ENCODE measurements around the gene ZFPM1.
A peak's percentile ranks its signal among the peaks of the same experiment; 100 is the strongest.

Gene ZFPM1

DNA sequence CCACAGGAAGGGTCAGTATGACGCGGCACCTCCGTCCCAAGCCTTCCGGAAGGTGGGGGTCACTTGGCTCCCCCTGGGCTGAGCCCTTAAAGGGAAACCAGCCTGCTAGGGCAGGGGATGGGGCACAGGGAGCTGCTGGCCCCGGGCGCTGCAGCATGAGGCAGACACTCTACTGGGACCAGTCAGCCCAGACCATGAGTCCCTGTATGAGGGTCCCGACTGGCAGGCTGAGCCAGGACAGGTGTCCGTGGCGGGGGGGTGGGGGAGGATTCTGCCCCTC is 73.8 kb downstream of the ZFPM1 start:
- DNase-seq (ENCODE audit: low read depth in 2 of 2) = no peak

DNA sequence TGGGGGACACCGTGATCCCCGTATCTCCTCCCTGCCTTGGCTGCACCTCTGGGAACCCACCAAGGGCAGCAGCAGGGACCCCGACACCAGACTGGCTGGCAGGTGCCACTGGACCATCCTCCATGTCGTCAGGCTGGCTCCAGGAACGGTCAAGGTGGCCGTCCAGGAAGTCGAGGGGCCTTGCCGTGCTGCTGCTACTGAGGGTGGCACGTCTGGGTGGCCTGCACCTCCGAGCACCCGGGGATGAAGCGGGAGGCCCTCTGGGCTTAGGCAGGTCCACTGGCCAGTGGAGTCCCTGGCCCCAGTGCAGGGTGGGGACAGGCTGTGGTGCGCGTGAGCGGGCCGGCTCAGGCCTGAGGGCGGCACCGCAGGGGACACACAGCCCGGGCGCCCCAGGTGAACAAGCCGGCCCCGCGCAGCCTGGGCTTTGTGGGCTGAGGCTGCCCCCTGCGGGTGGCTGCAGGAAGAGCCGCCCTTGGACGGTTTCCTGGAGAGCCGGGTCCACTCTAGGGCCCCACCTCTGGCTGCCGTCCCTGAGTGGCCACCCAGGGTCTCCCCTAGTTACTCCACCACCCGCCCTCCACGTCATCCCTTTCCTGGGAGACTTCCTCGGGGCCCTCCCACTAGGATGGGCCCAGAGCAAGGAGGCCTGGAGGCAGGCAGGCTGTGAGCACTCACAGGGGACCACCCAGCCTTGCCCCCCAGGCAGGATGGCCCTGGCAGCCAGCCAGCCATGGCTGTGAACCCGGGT is 74.3 kb downstream of the ZFPM1 start:
- DNase-seq (ENCODE audit: low read depth in 2 of 2) = peak; percentile 45 to 52

GRCh38 chr16:88527937-88528743 is 75.1 kb downstream of the ZFPM1 start:
- DNase-seq (ENCODE audit: low read depth in 2 of 2) = no peak

DNA sequence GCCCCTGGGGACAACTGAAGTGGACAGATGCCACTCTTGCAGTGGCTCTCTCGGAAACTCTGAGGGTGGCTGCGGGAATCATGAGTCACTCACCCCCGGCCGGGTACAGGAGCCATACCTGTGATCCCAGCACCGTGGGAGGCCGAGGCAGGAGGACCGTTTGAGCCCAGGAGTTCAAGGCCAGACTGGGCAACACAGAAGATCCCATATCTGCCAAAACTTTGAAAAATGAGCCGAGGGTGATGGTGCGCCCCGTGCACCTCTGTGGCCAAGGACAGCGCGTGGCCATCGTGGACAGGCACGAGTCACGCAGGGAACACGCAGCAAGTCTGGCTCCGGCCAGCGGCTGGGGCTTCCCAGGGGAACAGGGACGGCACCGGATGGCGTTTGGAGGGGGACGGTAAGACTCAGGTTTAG is 75.8 kb downstream of the ZFPM1 start:
- DNase-seq (ENCODE audit: low read depth in 2 of 2) = no peak

- DNase-seq (ENCODE audit: low read depth in 2 of 2) = no peak
Measured at GRCh38 chr16:88529596-88529995, 76.5 kb downstream of the ZFPM1 start.

GRCh38 chr16:88530051-88530857 is 77.2 kb downstream of the ZFPM1 start:
- DNase-seq (ENCODE audit: low read depth in 2 of 2) = no peak

GRCh38 chr16:88530858-88531203 is 77.8 kb downstream of the ZFPM1 start:
- no peak for DNase-seq (ENCODE audit: low read depth in 2 of 2)

- DNase-seq (ENCODE audit: low read depth in 2 of 2) = no peak
Measured at GRCh38 chr16:88531346-88531745, 78.3 kb downstream of the ZFPM1 start.

DNA sequence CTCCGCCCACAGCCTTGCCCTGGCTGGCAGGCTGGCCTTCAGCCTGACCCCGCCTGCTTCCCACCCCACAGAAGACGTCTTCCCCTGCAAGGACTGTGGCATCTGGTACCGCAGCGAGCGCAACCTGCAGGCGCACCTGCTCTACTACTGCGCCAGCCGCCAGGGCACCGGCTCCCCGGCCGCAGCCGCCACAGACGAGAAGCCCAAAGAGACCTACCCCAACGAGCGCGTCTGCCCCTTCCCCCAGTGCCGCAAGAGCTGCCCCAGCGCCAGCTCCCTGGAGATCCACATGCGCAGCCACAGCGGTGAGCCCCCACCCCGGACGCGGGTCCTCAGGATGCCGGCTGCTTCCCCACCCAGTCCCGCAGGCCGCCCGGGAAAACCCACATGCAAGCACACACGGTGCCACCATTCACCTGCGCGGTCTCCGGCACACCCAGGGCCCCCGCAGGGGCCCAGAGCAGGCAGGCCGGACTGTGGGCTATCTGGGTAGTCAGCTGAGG is 78.9 kb downstream of the ZFPM1 start:
- DNase-seq (ENCODE audit: low read depth in 2 of 2) = no peak

DNA sequence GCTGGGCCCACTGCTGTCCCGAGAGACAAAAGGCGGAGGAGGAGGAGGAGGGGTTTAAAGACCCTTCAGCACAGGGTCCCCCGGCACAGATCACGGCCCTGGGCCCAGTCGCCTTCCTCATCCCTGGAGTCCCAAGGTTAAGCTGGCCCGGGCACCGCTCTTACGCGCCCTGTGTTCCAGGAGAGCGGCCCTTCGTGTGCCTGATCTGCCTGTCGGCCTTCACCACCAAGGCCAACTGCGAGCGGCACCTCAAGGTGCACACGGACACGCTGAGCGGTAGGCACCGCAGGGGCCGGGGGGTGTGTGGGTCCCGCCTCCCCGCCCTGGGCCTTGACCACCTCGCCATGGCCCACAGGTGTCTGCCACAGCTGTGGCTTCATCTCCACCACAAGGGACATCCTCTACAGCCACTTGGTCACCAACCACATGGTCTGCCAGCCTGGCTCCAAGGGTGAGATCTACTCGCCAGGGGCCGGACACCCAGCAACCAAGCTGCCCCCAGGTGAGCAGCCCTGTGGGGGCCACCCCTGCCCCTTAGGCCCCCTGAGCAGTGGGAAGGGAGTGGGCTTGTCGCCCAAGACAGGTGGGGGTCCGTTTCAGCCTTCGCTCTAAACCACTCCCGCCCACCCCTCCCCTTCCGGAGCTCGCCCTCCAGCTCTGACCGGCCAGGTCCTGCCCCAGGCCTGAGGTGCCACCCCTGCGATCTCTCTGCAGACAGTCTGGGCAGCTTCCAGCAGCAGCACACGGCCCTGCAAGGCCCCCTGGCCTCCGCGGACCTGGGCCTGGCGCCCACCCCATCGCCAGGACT is 79.6 kb downstream of the ZFPM1 start:
- DNase-seq (ENCODE audit: low read depth in 2 of 2) = no peak

- no peak for DNase-seq (ENCODE audit: low read depth in 2 of 2)
Measured at GRCh38 chr16:88533381-88533917, 80.4 kb downstream of the ZFPM1 start.

DNA sequence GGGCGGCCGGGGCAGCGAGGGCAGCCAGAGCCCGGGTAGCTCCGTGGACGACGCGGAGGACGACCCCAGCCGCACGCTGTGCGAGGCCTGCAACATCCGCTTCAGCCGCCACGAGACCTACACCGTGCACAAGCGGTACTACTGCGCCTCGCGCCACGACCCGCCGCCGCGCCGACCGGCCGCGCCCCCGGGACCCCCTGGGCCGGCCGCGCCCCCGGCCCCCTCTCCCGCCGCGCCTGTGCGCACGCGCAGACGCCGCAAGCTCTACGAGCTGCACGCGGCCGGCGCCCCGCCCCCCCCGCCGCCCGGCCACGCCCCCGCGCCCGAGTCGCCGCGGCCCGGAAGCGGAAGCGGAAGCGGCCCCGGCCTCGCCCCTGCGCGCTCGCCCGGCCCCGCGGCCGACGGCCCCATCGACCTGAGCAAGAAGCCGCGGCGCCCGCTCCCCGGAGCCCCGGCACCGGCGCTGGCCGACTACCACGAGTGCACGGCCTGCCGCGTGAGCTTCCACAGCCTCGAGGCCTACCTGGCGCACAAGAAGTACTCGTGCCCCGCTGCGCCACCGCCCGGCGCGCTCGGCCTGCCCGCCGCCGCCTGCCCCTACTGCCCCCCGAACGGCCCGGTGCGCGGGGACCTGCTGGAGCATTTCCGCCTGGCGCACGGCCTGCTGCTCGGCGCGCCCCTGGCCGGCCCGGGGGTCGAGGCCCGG is 81.0 kb downstream of the ZFPM1 start:
- peak; percentile 69 to 72 for DNase-seq (ENCODE audit: low read depth in 2 of 2)

GRCh38 chr16:88534638-88535190 is 81.6 kb downstream of the ZFPM1 start:
- DNase-seq (ENCODE audit: low read depth in 2 of 2) = peak; percentile 15 to 33

DNA sequence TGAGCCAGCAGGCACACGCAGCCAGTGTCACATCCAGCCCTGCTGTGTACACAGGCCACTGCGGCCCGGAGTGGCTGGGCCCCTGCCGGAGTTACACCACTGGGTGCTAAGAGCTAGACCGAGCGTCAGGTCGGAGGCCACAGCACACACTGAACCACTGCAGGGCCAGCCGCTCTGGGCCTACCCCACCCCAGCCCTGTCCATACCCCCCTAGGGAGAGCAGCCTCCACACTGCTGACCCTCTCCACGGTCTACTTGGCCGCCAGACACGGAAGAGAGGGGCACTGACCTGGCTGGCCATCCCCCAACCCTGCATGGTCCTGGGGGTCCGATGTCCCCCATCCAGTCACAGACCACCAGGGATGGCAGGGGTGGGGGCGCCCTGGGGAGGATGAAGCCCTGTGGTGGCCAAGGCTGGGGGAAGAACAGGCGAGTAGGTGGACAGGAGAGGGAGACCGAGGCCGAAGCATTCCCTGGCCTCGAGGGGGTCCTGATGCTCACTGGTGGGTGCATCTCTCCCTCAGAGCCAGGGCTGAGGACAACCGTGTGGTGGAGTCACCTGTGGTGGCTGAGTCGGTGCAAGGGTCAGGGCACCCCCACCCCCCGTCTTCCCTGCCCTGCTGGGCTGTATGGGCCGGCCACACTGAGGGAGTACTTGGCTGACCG is 82.2 kb downstream of the ZFPM1 start:
- DNase-seq (ENCODE audit: low read depth in 2 of 2) = no peak

DNA sequence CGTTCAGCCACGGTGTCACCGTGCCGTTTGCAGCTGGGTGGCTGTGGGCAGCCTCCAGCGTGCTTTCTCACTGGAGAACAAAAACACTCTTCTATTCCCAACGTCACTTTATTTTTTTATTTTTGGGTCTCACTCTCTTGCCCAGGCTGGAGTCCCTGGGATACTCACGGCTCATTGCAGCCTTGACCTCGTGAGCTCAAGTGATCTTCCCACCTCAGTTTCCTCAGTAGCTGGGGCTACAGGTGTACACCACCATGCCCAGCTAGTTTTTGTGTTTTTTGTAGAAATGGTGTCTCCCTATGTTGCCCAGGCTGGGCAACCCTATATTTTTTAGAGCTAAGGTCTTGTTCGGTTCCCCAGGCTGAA is 82.8 kb downstream of the ZFPM1 start:
- DNase-seq (ENCODE audit: low read depth in 2 of 2) = no peak

DNA sequence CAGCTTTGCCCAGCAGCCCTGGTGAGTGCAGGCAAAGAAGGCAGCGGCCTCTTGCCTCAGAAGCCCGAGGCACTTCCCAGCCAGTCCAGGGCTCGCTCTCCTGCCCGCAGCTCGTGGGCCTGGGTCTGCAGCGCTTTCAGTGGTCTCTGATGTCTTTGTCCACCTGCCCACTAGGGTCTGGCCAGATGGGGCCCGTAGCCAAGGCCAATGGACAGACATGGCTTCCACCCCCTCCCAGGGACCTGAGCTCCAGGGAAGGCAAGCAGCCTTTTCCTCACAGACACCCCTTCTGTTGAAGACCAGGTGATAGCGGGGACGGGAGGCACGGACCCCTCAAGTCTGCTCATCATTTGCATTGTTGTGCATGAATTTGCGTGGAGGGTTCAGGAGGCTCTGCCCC is 83.4 kb downstream of the ZFPM1 start:
- DNase-seq (ENCODE audit: low read depth in 2 of 2) = no peak

DNA sequence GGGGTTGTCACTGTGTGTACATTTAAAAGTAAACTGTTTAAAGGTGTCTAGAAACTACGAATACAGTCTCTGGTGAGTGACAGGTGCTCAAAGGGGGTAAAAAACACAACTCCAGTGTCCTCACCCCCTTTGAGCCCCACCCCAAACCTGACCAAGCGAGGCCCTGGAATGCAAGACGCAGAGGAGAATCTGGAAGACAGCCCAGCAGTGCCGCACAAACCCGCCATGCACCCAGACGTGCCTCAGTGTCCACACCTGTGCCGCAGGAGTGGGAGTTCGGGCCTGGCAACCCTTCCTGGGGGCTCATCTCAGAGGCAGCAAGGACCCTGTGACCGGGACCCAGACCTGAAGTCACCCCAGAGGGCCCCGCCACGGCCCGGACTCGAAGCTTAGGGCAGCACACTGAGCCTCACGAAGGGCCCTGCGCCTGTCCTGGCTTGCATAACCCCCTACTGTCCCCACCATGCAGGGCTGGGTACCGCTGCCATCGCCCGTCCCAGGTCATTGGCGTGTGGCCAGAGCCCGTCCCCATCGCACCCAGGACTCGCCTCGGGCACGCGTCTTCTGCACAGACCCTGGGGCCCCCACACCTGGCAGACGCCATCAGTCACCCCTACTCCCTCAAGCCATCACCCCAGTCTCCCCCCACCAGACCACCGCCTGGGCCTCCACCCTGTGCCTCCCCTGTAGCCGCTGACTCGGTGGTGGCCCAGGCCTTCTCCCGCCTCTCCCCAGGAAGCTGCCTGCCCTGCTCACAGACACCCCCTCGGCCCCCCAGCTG is 84.1 kb downstream of the ZFPM1 start:
- DNase-seq (ENCODE audit: low read depth in 2 of 2) = no peak

- DNase-seq (ENCODE audit: low read depth in 2 of 2) = no peak
Measured at GRCh38 chr16:88537859-88538258, 84.8 kb downstream of the ZFPM1 start.
